Activated CD8-positive, alpha-beta memory T cell treated with anti-CD3 and anti-CD28 coated beads for 48 hours (primary cell): Measurements from ENCODE around the gene HOXB7.

ENCODE experiments used
- DNase-seq, 3 experiments: peaks; one replicate each; pipeline ENCODE4 v3.0.0-alpha.2; 2020; ENCODE audit warnings: low read depth in 2 of 3, low spot score in 2 of 3

HOXB7 gene

GRCh38 chr17:48567646-48568354 is 43.0 kb downstream of the HOXB7 start:
- no peak for DNase-seq

GRCh38 chr17:48567209-48567608 is 43.6 kb downstream of the HOXB7 start:
- DNase-seq = no peak

GRCh38 chr17:48566717-48567116 is 44.1 kb downstream of the HOXB7 start:
- no peak for DNase-seq

- DNase-seq = no peak
Measured at GRCh38 chr17:48565925-48566710, 44.7 kb downstream of the HOXB7 start.

- DNase-seq = no peak
Measured at GRCh38 chr17:48565022-48565554, 45.7 kb downstream of the HOXB7 start.

GRCh38 chr17:48564188-48565021 is 46.4 kb downstream of the HOXB7 start:
- DNase-seq = no peak

GRCh38 chr17:48563867-48564187 is 47.0 kb downstream of the HOXB7 start:
- DNase-seq = no peak

GRCh38 chr17:48563385-48563838 is 47.4 kb downstream of the HOXB7 start:
- DNase-seq = no peak

GRCh38 chr17:48562934-48563333 is 47.9 kb downstream of the HOXB7 start:
- DNase-seq = no peak

GRCh38 chr17:48561884-48562810 is 48.7 kb downstream of the HOXB7 start:
- DNase-seq = no peak

- DNase-seq = no peak
Measured at GRCh38 chr17:48559840-48560817, 50.7 kb downstream of the HOXB7 start.

GRCh38 chr17:48559122-48559839 is 51.5 kb downstream of the HOXB7 start:
- DNase-seq = no peak

- DNase-seq = no peak
Measured at GRCh38 chr17:48558831-48559121, 52.0 kb downstream of the HOXB7 start.

- no peak for DNase-seq
Measured at GRCh38 chr17:48558057-48558830, 52.6 kb downstream of the HOXB7 start.
